BE2C (cell line): ENCODE measurements around the gene KIF6.

ENCODE experiments used
- DNase-seq: peaks from one replicate; pipeline ENCODE4 v3.0.0-alpha.2; 2020
- H3K27me3 ChIP-seq: fragments of 250-450 bp; sonication (Bioruptor Pico); 2 replicates; pipeline ENCODE4 v1.5.1; 2020; ENCODE audit warnings: mild to moderate bottlenecking
- H3K36me3 ChIP-seq: fragments of 250-450 bp; sonication (Bioruptor Pico); 2 replicates; pipeline ENCODE4 v1.5.1; 2020; ENCODE audit warnings: mild to moderate bottlenecking
- H3K4me1 ChIP-seq: fragments of 250-450 bp; sonication (Bioruptor Pico); 2 replicates; pipeline ENCODE4 v1.5.1; 2020
- H3K4me3 ChIP-seq: 2 replicates; pipeline ENCODE4 v1.5.1; 2011; ENCODE audit warnings: low read depth, low read length
- H3K9me3 ChIP-seq: fragments of 250-450 bp; sonication (Bioruptor Pico); 2 replicates; pipeline ENCODE4 v1.5.1; 2020
- CTCF ChIP-seq: IDR thresholded peaks from 2 replicates; pipeline ENCODE4 v1.5.1; 2012; ENCODE audit warnings: mild to moderate bottlenecking, low read depth, low read length

The KIF6 gene

GRCh38 chr6:39665861-39666260, 59.3 kb downstream of the KIF6 start:
- H3K9me3 ChIP-seq = no peaks in the 10 kb centered on the region
- no peak overlapping the region for H3K4me3 ChIP-seq
- TF ChIP-seq CTCF = no peak
- H3K4me1 ChIP-seq = no peaks in the 10 kb centered on the region
- no peaks in the 10 kb centered on the region; the same call in 1 of the 2 replicates for H3K27me3 ChIP-seq
- no peak for DNase-seq
- H3K36me3 ChIP-seq = no peaks in the 10 kb centered on the region

DNA sequence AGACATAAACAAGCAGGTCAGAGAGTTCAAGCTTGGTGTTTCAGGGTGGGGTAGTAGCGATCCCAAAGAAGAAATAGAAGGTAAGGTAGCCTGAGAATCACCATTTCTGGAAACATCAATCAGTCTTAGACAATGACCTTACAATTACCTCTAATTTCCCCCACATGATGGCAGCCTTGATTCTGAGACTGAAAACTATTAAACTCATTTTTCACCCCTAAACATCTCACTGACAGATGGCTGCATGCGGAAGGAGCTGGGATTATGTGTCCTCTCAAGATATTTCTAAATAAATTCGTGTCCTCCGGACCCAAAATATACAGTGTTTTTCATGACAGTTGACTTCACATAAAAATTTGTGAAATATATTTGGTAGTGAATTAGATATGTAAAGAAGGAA, 61.0 kb downstream of the KIF6 start:
- no peaks in the 10 kb centered on the region; the same call in 1 of the 2 replicates for H3K27me3 ChIP-seq
- no peak overlapping the region for H3K4me3 ChIP-seq
- H3K4me1 ChIP-seq = no peaks in the 10 kb centered on the region
- TF ChIP-seq CTCF = no peak
- no peaks in the 10 kb centered on the region for H3K9me3 ChIP-seq
- DNase-seq = no peak
- H3K36me3 ChIP-seq = no peaks in the 10 kb centered on the region

DNA sequence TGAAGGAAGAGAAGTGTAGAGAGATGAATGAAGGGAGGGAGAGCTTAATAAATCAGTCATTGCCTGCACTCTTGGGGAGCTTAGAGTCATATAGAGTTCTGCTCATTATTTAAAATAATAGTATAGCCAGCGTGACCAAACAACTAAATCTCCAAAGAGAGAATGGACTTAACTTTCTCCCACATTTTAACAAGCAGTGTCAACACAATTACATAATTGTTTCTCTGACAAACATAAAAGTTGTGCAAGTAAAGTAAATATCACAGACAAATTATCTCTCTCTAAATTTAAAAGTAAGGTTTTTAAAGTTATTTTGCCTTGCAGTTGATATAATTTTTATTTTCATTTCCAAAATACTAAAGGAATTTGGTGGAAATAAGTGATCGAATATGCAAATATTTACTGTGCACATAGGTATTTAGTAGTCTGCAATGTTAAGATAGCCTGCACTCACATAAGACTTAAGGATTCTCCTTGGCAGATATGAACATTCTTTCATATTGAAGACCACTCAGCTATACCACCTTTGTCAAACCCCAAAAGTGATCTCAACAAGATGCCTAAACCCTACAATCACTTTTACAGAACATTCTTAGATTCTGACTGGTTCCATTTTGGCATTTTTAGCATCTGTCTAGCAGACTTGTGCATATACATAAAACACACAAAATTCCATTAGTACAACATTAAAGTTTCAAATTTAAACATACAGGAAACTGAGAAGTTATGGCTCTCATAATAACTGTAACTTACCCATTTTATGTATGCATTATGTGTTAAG, 67.7 kb downstream of the KIF6 start:
- H3K4me1 ChIP-seq = no peaks in the 10 kb centered on the region
- DNase-seq = no peak
- H3K36me3 ChIP-seq = no peaks in the 10 kb centered on the region
- no peak overlapping the region for H3K4me3 ChIP-seq
- no peak for TF ChIP-seq CTCF
- H3K9me3 ChIP-seq = no peaks in the 10 kb centered on the region
- H3K27me3 ChIP-seq = no peaks in the 10 kb centered on the region; the same call in 1 of the 2 replicates

DNA sequence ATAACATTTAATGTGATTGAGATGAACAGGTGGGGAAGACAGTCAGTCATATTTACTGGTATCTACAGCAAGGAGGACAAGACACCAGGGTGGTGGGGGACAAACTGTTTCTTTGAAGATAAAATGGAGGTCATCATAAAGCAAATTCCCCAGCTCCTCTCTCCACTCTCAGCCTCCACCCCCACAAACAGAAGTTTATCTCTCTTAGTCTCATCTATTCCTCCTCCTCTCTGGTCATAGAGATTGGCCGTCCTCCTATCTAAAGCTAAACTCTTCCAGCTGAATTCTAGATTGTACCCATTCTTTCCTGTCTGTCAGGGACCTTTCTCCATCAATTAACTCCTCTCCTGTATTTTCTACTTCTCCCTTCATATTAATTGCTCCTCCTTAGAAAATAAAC, 71.1 kb downstream of the KIF6 start:
- TF ChIP-seq CTCF = no peak
- Histone ChIP-seq H3K4me1 (no peaks in the 10 kb centered on the region), H3K4me3 (no peak overlapping the region), H3K36me3 (no peaks in the 10 kb centered on the region), H3K9me3 (no peaks in the 10 kb centered on the region), H3K27me3 (no peaks in the 10 kb centered on the region)
- no peak for DNase-seq

DNA sequence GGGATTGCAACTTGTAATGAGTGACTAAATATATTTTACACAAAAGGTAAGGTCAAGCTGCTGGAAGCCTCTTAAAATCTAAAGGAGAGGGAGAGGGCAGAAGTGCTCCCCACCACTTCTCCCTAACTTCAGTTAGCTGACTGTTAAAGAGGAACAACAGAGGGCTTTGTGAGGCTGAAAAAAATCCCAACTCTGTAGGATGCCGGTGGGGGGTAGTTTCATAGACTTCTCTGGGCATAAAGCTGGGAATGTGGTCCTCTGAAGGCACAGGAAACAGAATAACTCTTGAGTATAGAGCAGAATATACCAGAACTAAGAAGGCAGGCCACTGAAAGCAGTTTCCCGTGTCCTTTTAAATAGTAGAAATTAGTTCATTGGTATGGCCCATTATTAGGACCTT, 71.6 kb downstream of the KIF6 start:
- no peaks in the 10 kb centered on the region for H3K36me3 ChIP-seq
- H3K4me3 ChIP-seq = no peak overlapping the region
- no peaks in the 10 kb centered on the region for H3K4me1 ChIP-seq
- H3K9me3 ChIP-seq = no peaks in the 10 kb centered on the region
- DNase-seq = no peak
- TF ChIP-seq CTCF = no peak
- no peaks in the 10 kb centered on the region for H3K27me3 ChIP-seq

DNA sequence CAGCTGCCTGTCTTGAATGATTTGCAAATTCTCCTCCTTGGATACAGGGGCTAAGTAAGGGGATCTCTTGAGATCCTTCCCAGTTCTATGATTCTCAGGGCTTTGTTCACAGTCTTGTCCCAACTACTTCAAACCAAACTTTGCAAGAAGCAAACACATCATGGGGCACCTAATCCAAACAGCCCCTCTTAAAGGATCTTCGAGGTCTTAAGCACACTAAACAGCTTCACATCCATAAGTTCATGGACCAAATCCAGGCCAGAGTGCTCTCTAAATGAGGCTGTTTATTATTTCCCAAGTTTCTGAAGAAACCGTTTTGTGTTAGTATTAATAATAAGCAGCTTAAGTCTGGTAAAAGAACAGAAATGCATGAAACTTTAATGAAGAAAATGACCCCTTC, 75.2 kb downstream of the KIF6 start:
- no peak for DNase-seq
- H3K36me3 ChIP-seq = no peaks in the 10 kb centered on the region
- no peak for TF ChIP-seq CTCF
- no peak overlapping the region for H3K4me3 ChIP-seq
- H3K27me3 ChIP-seq = no peaks in the 10 kb centered on the region
- no peaks in the 10 kb centered on the region for H3K4me1 ChIP-seq
- H3K9me3 ChIP-seq = no peaks in the 10 kb centered on the region
